Activated naive CD4-positive, alpha-beta T cell (primary cell): ENCODE results near the gene KRTAP20-3.

ENCODE experiments used
- DNase-seq, 4 experiments: peaks; one replicate each; lab custom pipeline; 2025; lab: John Stamatoyannopoulos, UW

The KRTAP20-3 gene

DNA sequence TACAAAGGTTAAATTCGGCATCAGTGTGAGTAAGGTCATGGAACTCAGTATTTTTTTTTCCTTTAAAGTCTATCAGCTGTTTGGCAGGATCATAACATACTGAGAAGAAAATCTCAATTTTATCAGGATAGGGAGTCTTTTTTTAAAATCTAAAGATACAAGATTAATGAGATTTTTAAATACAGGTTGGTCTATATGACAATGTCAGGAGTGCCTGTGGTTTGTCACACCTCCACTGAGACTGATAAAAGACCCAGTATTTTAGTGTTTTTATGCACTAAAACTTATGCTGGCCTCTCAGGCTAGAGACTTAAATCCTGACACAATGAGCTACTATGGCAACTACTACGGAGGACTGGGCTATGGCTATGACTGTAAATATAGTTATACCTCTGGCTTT, at the start of gene KRTAP20-3:
Gene KRTAP20-3 (plus strand): TSS at position 301 of the 400 bp plus-strand sequence.
- DNase-seq, result no peak

DNA sequence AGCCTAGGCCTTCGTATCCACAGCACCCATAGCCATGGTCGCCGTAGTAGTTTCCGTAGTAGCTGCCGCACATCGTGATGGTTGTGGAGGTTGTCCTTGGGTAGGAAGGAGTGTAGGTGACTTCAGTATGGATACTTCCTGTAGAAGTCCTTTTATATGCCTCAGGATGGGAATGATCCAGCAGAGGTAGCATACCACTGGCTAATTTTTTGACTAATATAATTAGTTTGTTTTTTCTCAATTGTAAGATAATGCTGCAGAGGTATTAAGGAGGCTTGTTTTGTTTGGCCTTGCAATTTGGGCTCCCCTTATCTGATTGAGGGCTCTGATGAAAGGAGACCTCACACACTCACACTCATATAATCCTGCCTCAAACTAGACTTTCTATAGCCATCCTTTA, 43.9 kb upstream of the KRTAP20-3 start, which contains the start of gene KRTAP6-2:
Gene KRTAP6-2 (minus strand): TSS at position 101 of the 400 bp plus-strand sequence. CDS start 28 bp downstream, at position 73.
- DNase-seq, result no peak

DNA sequence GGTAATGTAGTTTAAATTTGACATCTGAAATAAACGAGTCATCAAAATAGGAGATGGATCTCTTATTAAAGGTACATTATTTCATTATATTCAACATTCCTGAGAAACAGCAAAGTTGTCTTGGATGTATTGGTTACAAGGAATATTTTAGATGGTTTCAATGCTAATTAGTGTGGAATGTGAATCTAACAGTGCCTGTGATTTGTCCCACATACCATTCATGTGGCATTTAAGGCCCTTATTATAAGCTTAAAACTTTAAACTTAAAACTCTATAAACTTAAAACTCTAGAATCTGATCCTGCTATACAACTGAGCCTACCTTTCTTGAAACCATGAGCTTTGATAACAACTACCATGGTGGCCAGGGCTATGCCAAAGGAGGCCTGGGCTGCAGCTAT, 41.9 kb upstream of the KRTAP20-3 start, which contains the start of gene KRTAP22-1:
Gene KRTAP22-1 (plus strand): TSS at position 301 of the 400 bp plus-strand sequence.
- DNase-seq, result no peak

DNA sequence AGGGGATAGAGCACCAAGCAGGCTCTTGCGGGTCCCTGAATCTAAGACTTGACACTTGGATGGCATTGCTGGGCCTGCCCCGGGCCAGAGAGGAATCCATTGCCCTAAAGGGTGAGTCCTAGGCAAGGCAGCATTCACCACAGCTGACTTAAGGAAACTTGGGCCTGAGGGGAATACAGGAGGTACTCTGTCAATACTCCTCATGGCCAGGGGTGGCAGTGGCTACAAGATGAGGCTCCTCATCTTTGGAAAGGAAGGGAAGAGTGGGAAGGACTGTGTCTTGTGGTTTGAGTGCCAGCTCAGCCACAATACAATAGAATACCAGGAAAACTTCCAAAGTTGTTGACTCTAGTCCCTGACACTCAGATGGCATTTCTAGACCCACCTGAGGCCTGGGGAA, 36.7 kb upstream of the KRTAP20-3 start:
- DNase-seq, result no peak

DNA sequence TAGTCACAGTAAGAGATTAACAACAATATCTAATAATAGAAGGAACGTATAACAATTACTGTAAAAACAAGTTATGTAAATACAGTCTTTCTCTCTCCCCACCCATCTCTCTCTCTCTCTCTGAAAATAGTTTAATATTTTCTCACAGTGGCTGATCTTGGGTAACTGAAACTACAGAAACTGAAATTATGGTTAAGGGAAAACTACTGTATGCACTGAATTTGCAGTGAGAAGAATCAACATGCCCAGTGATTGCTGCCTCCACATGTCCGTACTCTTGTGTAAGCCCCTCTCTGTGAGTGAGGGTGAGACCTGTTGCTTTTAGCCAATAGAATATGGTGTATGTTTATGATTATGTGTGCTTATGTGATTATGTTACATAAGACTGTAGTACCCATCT, 30.5 kb upstream of the KRTAP20-3 start:
- no peak for DNase-seq

DNA sequence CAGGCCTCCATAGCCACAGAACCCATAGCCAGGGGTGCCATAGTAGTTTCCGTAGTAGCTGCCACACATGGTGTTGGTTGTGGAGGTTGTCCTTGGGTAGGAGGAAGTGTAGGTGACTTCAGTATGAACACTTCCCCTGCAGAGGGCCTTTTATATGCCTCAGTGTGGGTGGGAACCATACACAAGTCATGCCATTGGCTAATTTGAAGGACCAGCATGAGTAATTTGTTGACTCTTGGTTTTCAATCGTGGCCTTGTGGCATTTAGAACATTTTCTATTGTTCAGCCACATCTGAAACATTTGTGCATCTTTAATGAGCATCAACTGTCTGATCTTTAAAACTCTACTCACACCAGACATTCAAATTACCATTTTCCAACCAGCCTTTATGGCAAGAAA, 28.8 kb upstream of the KRTAP20-3 start, which contains the start of gene KRTAP6-1:
Gene KRTAP6-1 (minus strand): TSS at position 95 of the 400 bp plus-strand sequence. CDS start 26 bp downstream, at position 69.
- DNase-seq, result no peak

DNA sequence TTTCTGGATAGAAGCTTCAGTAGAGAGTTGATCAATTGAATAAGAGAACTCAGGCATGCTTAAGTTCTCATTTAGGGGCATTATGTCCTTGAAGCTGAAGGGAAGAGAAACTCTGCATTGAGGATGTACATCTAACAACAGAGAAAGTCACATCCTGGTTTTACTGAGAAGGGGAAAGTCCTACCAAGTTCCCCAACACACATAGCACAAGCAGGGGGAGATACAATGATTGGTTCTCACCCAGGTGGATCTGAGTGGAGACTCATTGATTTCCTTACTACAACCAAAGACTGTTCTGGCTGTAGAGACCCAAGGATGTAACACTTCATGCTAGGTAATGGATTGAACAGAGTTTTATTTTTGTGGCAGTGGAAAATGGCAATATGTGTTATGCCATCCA, 27.5 kb upstream of the KRTAP20-3 start:
- DNase-seq, result no peak

DNA sequence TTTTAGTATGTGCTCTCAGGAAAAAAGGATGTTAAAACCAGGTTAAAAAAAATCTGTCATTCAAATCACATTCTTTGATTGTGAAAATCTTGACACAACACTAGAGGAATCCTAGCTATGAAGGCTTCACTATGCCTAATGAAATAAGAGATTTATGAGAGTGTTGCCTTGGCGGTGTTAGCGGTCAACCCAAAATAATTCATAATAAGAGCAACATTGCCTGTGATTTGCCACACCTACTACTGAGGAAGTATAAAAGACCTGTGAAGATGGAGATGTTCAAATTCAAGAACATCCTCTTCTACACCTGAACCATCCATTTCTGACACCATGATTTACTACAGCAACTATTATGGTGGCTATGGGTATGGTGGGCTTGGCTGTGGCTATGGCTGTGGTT, 26.5 kb upstream of the KRTAP20-3 start, which contains the start of gene KRTAP20-1:
Gene KRTAP20-1 (plus strand): TSS at position 301 of the 400 bp plus-strand sequence. CDS start 30 bp downstream, at position 331.
- DNase-seq, result no peak

DNA sequence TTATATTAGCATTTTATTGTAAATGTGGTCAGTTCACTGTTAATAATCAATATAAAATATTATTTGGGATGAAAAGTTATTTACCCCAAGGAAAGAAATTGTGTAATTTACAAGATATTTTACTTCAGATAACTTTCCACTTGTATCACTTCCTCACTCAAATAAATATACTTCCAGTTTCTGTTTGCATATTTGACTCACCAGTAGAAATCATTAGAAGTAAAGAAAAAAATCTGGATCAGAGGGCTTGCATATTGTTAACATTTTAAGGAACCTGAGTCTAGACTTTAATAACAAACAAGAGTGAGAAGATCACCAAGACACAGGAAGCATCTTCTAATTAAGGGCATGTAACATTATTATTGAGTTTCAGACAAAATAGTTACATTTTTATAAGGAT, 22.6 kb upstream of the KRTAP20-3 start:
- DNase-seq, result no peak

DNA sequence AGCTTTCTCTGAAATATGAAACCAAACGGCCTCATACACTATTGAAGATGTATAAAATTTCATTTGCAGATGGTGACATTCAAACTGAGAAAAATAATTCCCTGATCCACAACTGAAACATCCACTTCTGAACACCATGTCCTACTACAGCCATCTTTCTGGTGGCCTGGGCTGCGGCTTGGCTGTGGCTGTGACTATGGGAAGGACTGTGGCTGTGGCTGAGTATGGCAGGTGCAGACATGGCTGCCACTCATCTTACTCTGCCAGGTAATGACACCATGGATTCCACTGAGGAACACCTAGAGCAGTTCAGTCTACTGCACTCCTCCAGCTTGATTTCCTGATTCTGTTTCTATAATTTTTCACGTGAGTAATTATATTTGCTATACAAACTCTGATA, 22.1 kb upstream of the KRTAP20-3 start, which contains the start of gene KRTAP20-4:
Gene KRTAP20-4 (plus strand): TSS at position 106 of the 400 bp plus-strand sequence.
- DNase-seq, result no peak

DNA sequence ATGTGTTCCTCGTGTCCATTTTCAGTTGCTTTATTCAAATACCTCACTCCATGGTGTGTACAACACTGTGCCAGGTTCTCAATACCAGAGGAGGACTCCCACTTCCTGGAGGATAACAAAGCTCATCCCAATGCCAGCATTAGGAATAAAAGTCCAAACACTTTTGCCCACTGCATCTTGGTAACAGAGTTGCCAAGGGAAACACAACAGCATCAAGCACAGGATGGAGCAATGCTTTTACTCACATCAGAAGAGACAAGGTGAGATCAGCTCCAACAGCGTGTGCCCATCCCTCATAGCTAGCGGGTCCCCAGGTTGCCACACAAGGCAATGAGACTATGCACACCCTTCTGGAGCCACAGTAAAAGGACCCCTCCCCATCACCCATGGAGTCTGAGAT, 19.3 kb upstream of the KRTAP20-3 start:
- no peak for DNase-seq

DNA sequence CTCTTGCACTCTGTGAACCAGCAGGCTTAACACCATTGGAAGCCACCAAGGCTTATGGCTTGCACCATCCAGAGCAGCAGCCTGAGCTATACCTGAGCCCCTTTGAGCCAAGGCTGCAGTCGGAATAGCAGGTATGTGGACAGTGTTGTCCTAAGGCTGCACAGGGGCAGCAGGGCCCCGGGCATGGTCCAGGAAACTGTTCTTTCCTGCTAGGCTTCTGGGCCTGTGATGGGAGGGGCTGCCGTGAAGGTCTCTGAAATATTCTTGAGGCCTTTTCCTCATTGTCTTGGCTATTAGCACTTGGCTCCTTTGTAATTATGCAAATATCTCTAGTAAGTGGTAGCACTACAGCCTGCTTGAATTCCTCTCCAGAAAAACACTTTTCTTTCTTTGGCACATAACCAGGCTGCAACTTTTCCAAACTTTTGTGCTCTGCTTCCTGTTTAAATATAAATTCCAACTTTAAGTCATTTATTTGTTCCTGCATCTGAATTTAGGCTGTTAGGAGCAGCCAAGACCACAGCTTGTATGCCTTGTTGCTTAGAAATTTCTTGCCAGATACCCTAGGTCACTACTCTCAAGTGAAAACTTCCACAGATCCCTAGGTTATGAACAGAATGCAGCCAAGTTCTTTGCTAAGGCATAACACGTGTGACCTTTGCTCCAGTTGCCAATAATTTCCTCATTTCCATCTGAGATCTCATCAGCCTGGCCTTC, 17.1 kb upstream of the KRTAP20-3 start:
- DNase-seq, result no peak

DNA sequence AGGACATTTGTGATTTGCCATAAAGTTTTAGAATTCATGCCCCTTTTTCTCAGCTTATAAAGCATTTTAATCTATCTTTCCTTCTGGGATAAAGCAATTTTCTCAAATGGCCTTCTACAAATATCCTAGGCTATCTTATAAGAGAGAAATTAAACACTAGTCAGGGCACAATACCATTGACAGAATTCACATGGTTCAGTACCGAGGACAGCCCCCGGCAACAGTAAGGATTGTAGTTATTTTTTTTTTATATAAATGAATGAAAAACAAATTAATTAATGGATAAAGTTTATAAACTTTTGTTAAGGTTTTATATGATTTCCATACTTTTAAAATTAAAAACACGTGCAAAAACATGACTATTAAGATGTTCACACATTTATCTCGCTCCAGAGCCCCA, 14.6 kb upstream of the KRTAP20-3 start:
- no peak for DNase-seq

DNA sequence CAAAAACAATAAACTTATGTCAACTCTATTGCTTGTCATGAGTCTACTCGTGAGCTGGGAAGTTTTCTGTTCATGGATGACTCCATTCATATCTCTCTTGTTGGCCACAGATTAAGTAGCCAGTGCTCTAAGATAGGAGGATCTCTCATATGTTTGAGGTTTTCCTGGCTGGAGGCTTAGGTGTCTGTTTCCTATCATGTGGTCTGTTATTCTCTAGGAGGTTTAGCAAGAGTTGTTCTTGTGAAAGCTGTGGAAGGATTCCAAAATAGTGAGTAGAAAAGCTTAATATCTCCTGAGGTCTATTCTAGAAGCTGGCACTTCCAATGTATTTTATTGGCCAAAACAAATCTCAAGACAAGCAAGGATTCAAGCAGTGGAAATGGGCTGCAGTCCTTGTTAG, 13.5 kb upstream of the KRTAP20-3 start:
- no peak for DNase-seq

DNA sequence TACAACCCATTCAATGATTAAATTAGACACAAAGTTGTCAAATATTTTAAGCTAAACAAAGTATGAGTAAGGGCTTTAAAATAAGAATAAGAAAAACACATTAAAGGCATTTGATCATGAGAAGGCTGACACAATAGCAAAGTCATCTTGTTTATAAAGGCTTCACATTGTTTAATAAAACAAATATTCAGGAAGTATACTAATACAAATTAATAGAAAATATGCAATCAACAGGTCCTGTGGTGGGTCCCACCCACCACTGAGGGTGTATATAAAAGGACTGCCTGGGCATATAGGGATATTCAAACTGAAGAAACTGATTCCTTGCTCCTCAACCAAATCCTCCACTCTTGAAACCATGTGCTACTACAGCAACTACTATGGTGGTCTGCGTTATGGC, 7.8 kb upstream of the KRTAP20-3 start, which contains the start of gene KRTAP20-2:
Gene KRTAP20-2 (plus strand): TSS at position 301 of the 400 bp plus-strand sequence. CDS start 58 bp downstream, at position 359.
- no peak for DNase-seq

DNA sequence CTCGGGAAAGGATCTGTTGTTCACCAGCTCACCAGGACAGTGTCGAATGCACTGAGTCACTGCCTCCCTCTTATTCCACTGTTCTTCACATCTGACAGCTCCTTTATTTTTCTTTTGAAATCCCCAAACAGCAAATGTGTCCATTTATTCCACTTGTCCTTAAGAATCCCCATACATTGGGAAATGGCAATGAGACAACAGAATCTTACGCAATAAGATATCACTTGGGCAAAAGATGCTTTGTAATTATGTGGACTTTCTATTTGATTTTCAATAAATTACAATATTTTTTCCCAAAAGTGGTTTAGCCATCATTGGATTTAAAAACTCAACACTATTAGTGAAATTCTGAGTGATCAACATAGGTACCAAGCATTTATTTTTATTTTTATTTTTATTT, 4.0 kb upstream of the KRTAP20-3 start:
- no peak for DNase-seq

DNA sequence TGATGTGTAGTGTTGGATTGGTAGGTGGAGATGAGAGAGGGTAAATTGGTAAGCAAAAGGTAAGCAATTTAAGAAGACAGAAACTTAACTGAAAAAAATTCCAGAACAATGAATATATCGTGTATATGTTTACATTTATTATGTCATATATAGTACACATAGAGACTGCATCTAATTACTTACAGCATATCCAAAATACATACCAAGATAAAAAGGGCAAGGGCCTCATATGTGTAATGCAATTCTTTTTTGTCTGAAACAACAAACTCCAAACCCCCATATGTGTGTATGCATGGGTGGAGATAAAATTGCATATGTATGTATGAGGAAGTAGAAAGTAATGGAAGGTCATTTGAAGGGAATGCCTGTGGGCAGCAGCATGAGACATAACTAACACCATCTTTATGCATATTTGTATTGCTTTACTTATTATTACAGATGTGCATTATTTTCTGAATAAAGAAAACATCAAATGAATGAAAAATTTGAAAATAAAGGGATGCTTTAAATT, 4.3 kb downstream of the KRTAP20-3 start:
- DNase-seq, result no peak

DNA sequence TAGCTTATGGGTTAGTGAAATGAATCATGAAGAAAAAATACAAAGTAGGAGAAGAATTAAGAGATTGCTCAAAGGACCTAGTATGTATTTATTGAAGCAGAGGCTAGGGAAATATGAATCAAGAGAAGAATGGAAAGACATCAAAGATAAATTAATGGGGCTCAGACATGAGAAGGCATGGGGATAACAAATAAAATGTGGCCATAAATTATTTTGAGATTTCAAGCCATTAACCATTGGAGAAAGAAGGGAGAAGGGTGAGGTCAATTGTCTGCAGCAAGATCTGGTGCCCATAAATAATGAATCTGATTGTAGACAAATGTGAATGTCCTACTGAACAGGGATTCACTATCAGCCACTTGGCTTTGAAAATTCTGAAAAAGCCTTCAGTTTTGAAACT, 10.2 kb downstream of the KRTAP20-3 start:
- no peak for DNase-seq

DNA sequence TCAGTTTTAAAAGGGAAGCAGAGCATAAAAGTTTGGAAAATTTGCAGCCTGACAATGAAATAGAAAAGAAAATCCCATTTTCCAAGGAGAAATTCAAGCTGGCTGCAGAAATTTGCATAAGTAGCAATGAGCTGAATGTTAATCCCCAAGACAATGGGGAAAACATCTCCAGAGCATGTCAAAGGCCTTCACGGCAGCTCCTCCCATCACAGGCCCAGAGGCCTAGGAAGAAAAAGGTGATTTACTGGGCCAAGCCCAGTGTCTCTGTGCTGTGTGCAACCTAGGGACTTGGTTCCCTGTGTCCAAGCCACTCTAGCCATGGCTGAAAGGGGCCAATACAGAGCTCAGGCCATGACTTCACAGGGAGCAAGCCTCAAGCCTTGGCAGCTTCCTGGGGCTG, 26.1 kb downstream of the KRTAP20-3 start:
- no peak for DNase-seq

DNA sequence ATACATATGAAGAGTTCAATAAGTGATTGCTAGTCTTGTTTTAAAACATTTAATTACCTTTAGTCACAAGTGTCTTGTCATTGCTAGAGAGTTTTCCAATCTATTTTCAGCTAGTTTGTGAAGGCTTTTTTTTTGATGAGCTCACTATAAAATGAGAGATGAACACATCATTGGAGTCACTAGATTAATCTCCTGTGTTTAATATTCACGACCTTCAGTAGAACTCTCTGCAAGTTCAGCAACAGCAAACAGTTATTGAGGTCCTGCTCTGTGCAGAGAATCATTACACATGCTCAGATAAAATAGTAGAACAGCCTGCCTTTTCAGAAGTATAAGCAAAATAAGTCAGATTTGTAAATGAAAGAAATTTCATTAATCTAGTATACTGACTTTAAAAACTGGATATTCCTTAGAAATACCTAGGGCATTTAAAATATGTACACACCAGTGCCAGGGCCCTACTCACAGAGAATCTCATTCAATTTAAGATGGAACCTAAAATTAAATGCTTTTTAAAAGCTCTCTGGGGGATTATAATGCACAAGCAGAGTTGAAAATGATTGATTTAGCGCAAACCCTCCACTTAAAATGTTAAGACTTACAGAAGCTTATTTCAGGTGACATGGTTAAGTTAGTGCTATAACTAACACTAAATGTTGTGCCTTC, 30.5 kb downstream of the KRTAP20-3 start:
- DNase-seq, result no peak

DNA sequence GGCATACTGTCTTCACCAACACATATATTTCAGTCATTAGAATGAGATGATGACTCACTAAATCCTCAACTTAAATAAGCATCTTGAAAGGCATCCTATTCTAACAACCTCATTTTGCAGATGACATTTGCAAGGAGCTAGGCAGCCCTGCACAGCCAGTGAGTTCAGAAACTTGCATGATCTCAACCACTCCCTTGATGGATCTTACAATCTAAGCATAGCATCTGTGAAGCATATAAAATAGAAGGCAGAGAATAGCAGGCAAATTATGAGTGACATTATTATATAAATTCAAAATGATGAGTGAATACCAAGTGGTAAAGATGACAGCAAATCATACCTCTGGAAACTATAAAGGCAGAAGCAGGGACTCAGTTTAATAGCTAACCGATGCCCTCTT, 31.6 kb downstream of the KRTAP20-3 start:
- no peak for DNase-seq

DNA sequence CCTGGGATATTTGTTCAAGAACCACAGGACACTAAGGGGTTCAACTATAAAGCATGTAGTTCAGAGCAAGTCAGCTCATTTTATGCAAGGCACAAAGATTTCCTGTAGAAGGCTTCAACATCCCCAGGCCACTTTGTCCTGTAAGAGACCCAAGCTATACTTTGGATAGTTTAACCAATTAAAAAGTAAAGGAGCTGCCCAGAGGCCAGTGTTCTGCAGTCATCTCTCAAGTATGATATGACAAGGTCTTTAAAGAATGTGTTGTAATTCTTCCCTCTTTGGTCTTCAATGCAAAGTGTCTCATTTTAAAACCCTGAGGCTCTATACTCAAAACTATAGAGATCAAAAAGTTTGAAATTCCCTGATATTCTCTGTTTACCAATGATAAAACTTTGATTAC, 34.1 kb downstream of the KRTAP20-3 start:
- no peak for DNase-seq

DNA sequence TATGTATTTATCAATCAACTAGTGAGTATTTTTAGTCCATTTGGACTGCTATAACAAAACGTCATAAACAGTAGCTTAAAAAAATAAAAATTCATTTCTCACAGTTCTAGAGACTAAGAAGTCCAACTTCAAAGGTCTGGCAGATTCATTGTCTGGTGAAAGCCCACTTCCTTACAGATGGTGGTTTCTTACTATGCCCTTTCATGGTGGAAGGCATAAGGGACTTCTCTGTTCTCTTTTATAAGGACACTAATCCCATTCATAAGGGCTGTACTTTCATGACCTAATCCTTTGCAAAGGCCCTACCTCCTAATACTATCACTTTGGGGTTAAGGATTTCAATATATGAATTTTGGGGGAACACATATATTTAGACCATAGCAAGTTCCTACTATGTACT, 37.9 kb downstream of the KRTAP20-3 start:
- DNase-seq, result no peak
